Kidney (tissue), 14 donors: ENCODE data around the gene CDH12. TPM values are rescaled to one million over a fixed set of nuclear protein-coding genes. Genes with fewer than 3 reads are reported as not detected.
A peak's percentile ranks its signal among the peaks of the same experiment; 100 is the strongest.

Experiments used
- DNase-seq, 5 donors: peaks; one replicate each; pipeline ENCODE4 v3.0.0-alpha.2; 2013 to 2020
- FAIRE-seq: peaks from 2 replicates; lab custom pipeline; 2012; peaks lifted over from hg19 to GRCh38; lab: Jason Lieb, UNC
- H3K27ac ChIP-seq, 2 donors: one replicate each; pipeline ENCODE4 v1.7.0; 2013; ENCODE audit warnings: low read depth in 2 of 2, low read length in 2 of 2, inconsistent platforms in 1 of 2
- H3K27me3 ChIP-seq: one replicate; pipeline ENCODE4 v1.7.1; 2013; ENCODE audit warnings: low read length, inconsistent platforms; ENCODE audit not compliant: control insufficient read depth, insufficient read depth
- H3K36me3 ChIP-seq, 3 donors: one replicate each; pipeline versions ENCODE4 v1.7.0 to v1.7.1; 2013; ENCODE audit warnings: low read length in 3 of 3, control low read depth in 1 of 3, inconsistent platforms in 1 of 3; ENCODE audit not compliant: insufficient read depth in 3 of 3, control insufficient read depth in 2 of 3
- H3K4me1 ChIP-seq, 3 donors: one replicate each; pipeline versions ENCODE4 v1.7.0 to v1.7.1; 2013; ENCODE audit warnings: low read length in 3 of 3, inconsistent platforms in 1 of 3, low read depth in 1 of 3; ENCODE audit not compliant: control insufficient read depth in 2 of 3, insufficient read depth in 2 of 3
- H3K4me3 ChIP-seq, 3 donors: one replicate each; pipeline versions ENCODE4 v1.7.0 to v1.8.1; 2013; ENCODE audit warnings: low read length in 3 of 3, control low read depth in 1 of 3, inconsistent platforms in 1 of 3
- H3K9ac ChIP-seq, 3 donors: one replicate each; pipeline versions ENCODE4 v1.7.0 to v1.7.1; 2013; ENCODE audit warnings: low read length in 3 of 3, control low read depth in 1 of 3, inconsistent platforms in 1 of 3
- H3K9me3 ChIP-seq, 3 donors: one replicate each; pipeline versions ENCODE4 v1.7.0 to v1.7.1; 2013; ENCODE audit warnings: low read length in 3 of 3, control low read depth in 1 of 3, inconsistent platforms in 1 of 3; ENCODE audit not compliant: control insufficient read depth in 2 of 3, insufficient read depth in 1 of 3
- CTCF ChIP-seq: IDR thresholded peaks from 3 replicates; pipeline ENCODE4 v1.5.1; 2012; ENCODE audit warnings: mild to moderate bottlenecking, moderate library complexity, borderline replicate concordance; ENCODE audit not compliant: insufficient read depth; ENCODE audit errors: extremely low read depth
- intact Hi-C: fragments of 100-400 bp; cut with DNase I; formaldehyde crosslinking; loops from one replicate; pipeline ENCODE4 v1.11.1; 2022
- polyA plus RNA-seq: library from polyadenylated mRNA; stranded (reverse); fragments of 350-450 nt; fragmentation: Illumina TruSeq; extraction: RNeasy Lipid Tissue Mini Kit (QIAGEN cat#74804); gene quantifications from one replicate; pipeline ENCODE4 v1.2.3, GENCODE V29; 2014; ENCODE audit warnings: low read depth, low replicate concordance; ENCODE audit not compliant: insufficient read depth
- total RNA-seq: library from RNA; stranded (reverse); fragmentation: NEBNext Ultra II Directional; extraction: Animal tissue kit (Norgen Biotek cat#: 25700); gene quantifications from one replicate; pipeline ENCODE4 v1.2.1, GENCODE V29; 2021
- donor health status: control.
- donor health status: control.
- donor health status: control.
- donor health status: control.
- donor health status: control.
- donor health status: DM: yes; HTN: yes; CAD: no.
- donor health status: Normal renal cell carcinoma (clear cell type).

CDH12 gene
- total and polyA plus RNA-seq, 2 donors from 2014 or later: 0.17 TPM; not detected in 1

GRCh38 chr5:21931116-21931515, 922.0 kb downstream of the CDH12 start:
- Histone ChIP-seq H3K27me3 (no peaks in the 10 kb centered on the region), H3K36me3 (no peaks in the 10 kb centered on the region), H3K4me1 (no peaks in the 10 kb centered on the region), H3K4me3 (no peak overlapping the region), H3K27ac (no peak overlapping the region), H3K9me3 (no peaks in the 10 kb centered on the region), H3K9ac (no peak overlapping the region)
- intact Hi-C loops: no loop called here
- TF ChIP-seq CTCF: no peak
- FAIRE-seq (no peak), DNase-seq (peak in 3 of 5 donors; percentile 13 to 85 (median 61))

- no peaks in the 10 kb centered on the region for H3K4me1 ChIP-seq
- FAIRE-seq: no peak
- DNase-seq: peak in 3 of 5 donors; percentile 16 to 68 (median 66)
Measured at GRCh38 chr5:21919414-21920022, 933.6 kb downstream of the CDH12 start.

GRCh38 chr5:21918451-21918850, 934.7 kb downstream of the CDH12 start:
- Histone ChIP-seq H3K4me3 (no peak overlapping the region), H3K27ac (no peak overlapping the region), H3K9me3 (no peaks in the 10 kb centered on the region), H3K36me3 (no peaks in the 10 kb centered on the region), H3K4me1 (no peaks in the 10 kb centered on the region), H3K9ac (no peak overlapping the region), H3K27me3 (no peaks in the 10 kb centered on the region)
- no peak for FAIRE-seq
- DNase-seq: no peak
- intact Hi-C loops: no loop called here
- no peak for TF ChIP-seq CTCF

More at GRCh38 chr5:21919414-21920022, 933.6 kb downstream of the CDH12 start:
- H3K27me3 ChIP-seq: no peaks in the 10 kb centered on the region
- intact Hi-C loops: no loop called here
- peak; percentile 39 for TF ChIP-seq CTCF
- no peak overlapping the region for H3K4me3 ChIP-seq
- no peaks in the 10 kb centered on the region for H3K9me3 ChIP-seq
- no peak overlapping the region for H3K9ac ChIP-seq
- H3K27ac ChIP-seq: no peak overlapping the region
- no peaks in the 10 kb centered on the region for H3K36me3 ChIP-seq

- no peaks in the 10 kb centered on the region for H3K27me3 ChIP-seq
- intact Hi-C loops: no loop called here
- no peak overlapping the region for H3K9ac ChIP-seq
- FAIRE-seq: no peak
- no peak overlapping the region for H3K4me3 ChIP-seq
- H3K4me1 ChIP-seq: no peaks in the 10 kb centered on the region
- H3K27ac ChIP-seq: no peak overlapping the region
- DNase-seq: no peak
- no peak for TF ChIP-seq CTCF
- H3K9me3 ChIP-seq: no peaks in the 10 kb centered on the region
- no peaks in the 10 kb centered on the region for H3K36me3 ChIP-seq
Measured at GRCh38 chr5:21910731-21911130, 942.4 kb downstream of the CDH12 start.
